ENCODE measurements around the gene ZSWIM7.

DNA sequence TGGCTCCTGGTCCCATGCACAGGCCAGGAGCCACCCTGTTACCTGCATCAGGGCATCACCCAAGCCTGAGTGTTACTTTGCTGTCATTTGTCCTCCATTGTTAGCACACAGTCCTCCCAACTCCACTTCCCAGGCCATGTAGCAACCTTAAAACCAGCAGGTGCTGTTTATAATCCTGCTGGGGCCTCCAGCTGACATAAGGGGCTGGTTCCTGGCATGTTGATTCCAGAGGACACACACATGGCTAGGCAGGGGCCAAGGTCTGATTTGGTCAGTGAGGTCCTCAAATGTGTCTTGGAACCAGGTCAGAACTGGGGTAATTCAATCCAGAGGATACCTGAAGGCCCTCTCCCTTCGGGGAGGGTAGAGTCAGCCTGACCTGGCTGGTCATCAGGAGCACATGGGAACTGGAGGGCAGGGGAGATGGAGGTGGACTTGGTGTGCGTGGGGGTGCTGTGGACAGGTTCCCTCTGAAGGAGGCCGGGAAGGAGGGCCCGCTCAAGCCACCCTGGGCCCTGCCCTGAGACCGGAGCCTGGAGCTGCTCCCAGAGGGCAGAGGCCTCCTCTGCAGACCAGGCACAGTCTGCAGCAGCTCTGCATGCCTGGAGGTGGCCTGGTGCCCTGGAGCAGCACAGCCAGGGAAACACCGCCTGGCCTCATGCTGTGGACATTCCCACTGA, 48.0 kb downstream of the ZSWIM7 start:
- no peak for TF ChIP-seq EP300 (IDR thresholded peaks at IDR 0.05)
- TF ChIP-seq, protein P1, sequence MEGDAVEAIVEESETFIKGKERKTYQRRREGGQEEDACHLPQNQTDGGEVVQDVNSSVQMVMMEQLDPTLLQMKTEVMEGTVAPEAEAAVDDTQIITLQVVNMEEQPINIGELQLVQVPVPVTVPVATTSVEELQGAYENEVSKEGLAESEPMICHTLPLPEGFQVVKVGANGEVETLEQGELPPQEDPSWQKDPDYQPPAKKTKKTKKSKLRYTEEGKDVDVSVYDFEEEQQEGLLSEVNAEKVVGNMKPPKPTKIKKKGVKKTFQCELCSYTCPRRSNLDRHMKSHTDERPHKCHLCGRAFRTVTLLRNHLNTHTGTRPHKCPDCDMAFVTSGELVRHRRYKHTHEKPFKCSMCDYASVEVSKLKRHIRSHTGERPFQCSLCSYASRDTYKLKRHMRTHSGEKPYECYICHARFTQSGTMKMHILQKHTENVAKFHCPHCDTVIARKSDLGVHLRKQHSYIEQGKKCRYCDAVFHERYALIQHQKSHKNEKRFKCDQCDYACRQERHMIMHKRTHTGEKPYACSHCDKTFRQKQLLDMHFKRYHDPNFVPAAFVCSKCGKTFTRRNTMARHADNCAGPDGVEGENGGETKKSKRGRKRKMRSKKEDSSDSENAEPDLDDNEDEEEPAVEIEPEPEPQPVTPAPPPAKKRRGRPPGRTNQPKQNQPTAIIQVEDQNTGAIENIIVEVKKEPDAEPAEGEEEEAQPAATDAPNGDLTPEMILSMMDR (IDR thresholded peaks at IDR 0.05), result no peak
- TF ChIP-seq POLR2A (IDR thresholded peaks at IDR 0.05), result no peak

Measured in sigmoid colon (tissue), 4 donors.